Effector memory CD4-positive, alpha-beta T cell (primary cell): ENCODE data around the gene KLHDC4.
A peak's percentile ranks its signal among the peaks of the same experiment; 100 is the strongest.

Experiments used
- DNase-seq, 3 donors: peaks; one replicate each; pipeline ENCODE4 v3.0.0-alpha.2; 2020
- H3K27ac ChIP-seq: 2 replicates; pipeline ENCODE4 v1.7.0; 2013; ENCODE audit warnings: mild to moderate bottlenecking, low read length, moderate library complexity; ENCODE audit not compliant: insufficient read depth, poor library complexity, severe bottlenecking
- H3K27me3 ChIP-seq: replicated peaks from 2 replicates; pipeline ENCODE4 v1.7.0; 2013; ENCODE audit warnings: mild to moderate bottlenecking, low read length; ENCODE audit not compliant: insufficient read depth, control insufficient read depth, poor library complexity, severe bottlenecking
- H3K36me3 ChIP-seq: 2 replicates; pipeline ENCODE4 v1.7.0; 2013; ENCODE audit warnings: mild to moderate bottlenecking, low read length, moderate library complexity; ENCODE audit not compliant: control insufficient read depth, insufficient read depth
- H3K4me1 ChIP-seq: 2 replicates; pipeline ENCODE4 v1.7.0; 2013; ENCODE audit warnings: low read length, mild to moderate bottlenecking; ENCODE audit not compliant: control insufficient read depth, insufficient read depth, poor library complexity, severe bottlenecking
- H3K4me3 ChIP-seq: 2 replicates; pipeline ENCODE4 v1.7.0; 2013; ENCODE audit warnings: low read length, low read depth, mild to moderate bottlenecking; ENCODE audit not compliant: insufficient read depth, poor library complexity, severe bottlenecking
- H3K9me3 ChIP-seq: 2 replicates; pipeline ENCODE4 v1.7.0; 2013; ENCODE audit warnings: mild to moderate bottlenecking, low read length, moderate library complexity; ENCODE audit not compliant: control insufficient read depth

KLHDC4 gene

GRCh38 chr16:87702325-87702811, 63.4 kb downstream of the KLHDC4 start:
- peak overlapping the region; percentile 4 for H3K27ac ChIP-seq
- H3K4me3 ChIP-seq = no peak overlapping the region
- DNase-seq = no peak
- peaks cover 16% of the 10 kb centered on the region for H3K36me3 ChIP-seq
- H3K4me1 ChIP-seq = peaks cover 37% of the 10 kb centered on the region
- H3K27me3 ChIP-seq = no peaks in the 10 kb centered on the region
- H3K9me3 ChIP-seq = no peaks in the 10 kb centered on the region

- peaks cover 37% of the 10 kb centered on the region for H3K4me1 ChIP-seq
- no peaks in the 10 kb centered on the region for H3K9me3 ChIP-seq
- H3K36me3 ChIP-seq = peaks cover 8% of the 10 kb centered on the region
- no peak for DNase-seq
- H3K27ac ChIP-seq = peak overlapping the region; percentile 4
- H3K4me3 ChIP-seq = no peak overlapping the region
- no peaks in the 10 kb centered on the region for H3K27me3 ChIP-seq
Measured at GRCh38 chr16:87701505-87701921, 64.3 kb downstream of the KLHDC4 start.

- Histone ChIP-seq H3K36me3 (peaks cover 6% of the 10 kb centered on the region), H3K9me3 (no peaks in the 10 kb centered on the region), H3K27ac (peak overlapping the region; percentile 25), H3K4me3 (no peak overlapping the region), H3K4me1 (peaks cover 37% of the 10 kb centered on the region), H3K27me3 (no peaks in the 10 kb centered on the region)
- DNase-seq = no peak
Measured at GRCh38 chr16:87701078-87701460, 64.7 kb downstream of the KLHDC4 start.

DNA sequence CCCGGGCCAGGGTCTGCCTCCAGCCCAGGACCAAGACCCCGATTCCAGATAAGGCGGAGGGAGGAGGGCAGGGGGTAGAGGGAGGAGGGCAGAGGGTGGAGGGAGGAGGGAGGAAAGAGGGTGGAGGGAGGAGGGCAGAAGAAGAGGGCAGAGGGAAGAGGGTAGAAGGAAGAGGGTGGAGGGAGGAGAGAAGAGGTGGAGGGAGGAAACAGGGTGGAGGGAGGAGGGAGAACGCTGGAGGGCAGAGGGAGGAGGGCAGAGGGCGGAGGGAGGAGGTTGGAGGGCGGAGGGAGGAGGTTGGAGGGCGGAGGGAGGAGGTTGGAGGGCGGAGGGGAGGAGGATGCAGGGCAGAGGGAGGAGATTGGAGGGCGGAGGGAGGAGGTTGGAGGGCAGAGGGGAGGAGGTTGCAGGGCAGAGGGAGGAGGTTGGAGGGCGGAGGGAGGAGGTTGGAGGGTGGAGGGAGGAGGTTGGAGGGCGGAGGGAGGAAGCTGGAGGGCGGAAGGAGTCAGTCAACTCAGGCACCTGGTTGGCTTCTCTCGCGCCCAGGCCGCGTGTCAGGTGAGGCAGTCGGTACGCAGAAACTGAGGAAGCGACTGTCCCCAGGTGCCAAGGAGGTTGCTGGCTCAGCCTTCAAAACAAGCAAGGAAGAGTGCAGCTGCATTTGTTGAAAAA, 65.2 kb downstream of the KLHDC4 start:
- Histone ChIP-seq H3K36me3 (peaks cover 6% of the 10 kb centered on the region), H3K4me3 (no peak overlapping the region), H3K9me3 (no peaks in the 10 kb centered on the region), H3K27ac (peak overlapping the region; percentile 25), H3K4me1 (peaks cover 37% of the 10 kb centered on the region), H3K27me3 (no peaks in the 10 kb centered on the region)
- DNase-seq = no peak

GRCh38 chr16:87698676-87699199, 67.0 kb downstream of the KLHDC4 start:
- Histone ChIP-seq H3K4me3 (no peak overlapping the region), H3K27me3 (no peaks in the 10 kb centered on the region), H3K4me1 (peaks cover 35% of the 10 kb centered on the region), H3K36me3 (no peaks in the 10 kb centered on the region), H3K27ac (no peak overlapping the region), H3K9me3 (no peaks in the 10 kb centered on the region)
- no peak for DNase-seq

- Histone ChIP-seq H3K27me3 (no peaks in the 10 kb centered on the region), H3K36me3 (no peaks in the 10 kb centered on the region), H3K27ac (no peak overlapping the region), H3K4me3 (no peak overlapping the region), H3K9me3 (no peaks in the 10 kb centered on the region), H3K4me1 (peaks cover 30% of the 10 kb centered on the region)
- DNase-seq = no peak
Measured at GRCh38 chr16:87698241-87698640, 67.5 kb downstream of the KLHDC4 start.

DNA sequence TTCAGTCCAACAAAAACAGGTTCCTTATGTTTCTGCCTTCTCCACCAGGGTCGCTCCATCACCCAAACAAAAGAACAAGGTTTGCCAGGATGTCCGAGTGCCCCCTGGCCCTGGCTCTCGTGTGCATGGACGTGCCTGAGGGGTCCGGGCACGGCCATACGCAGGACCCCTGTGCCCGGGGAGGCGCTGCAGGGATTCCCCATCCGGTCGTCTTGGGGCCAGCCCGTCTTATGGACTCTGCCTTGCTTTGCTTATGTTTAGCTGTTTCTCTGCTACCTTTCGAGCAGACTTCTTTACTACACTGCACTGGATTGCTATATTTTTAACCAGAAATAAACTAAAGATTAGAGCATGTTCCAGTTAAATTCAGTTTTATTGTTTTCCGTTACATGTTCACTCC, 68.0 kb downstream of the KLHDC4 start:
- Histone ChIP-seq H3K9me3 (no peaks in the 10 kb centered on the region), H3K27ac (no peak overlapping the region), H3K4me3 (no peak overlapping the region), H3K4me1 (peaks cover 25% of the 10 kb centered on the region), H3K27me3 (no peaks in the 10 kb centered on the region), H3K36me3 (no peaks in the 10 kb centered on the region)
- no peak for DNase-seq

DNA sequence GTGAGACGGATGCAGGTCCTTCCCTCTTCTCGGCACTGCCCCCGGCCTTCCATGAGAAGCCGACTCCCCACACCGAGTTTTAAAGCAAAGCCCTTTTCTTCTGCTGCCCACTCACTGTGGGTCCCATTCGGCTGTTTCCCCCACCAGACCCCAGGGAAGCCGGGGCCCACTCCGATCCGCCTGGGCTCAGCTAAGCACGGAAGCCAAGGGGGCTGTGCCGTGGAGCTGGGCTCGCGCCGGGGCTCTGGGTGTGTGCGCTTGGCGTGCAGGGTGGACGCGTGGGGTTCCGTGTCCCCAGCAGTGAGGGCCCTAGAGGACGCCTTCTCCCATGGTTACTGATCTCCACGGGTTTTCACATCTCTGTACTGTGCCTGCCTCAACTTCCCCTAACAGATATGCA, 68.5 kb downstream of the KLHDC4 start:
- H3K27ac ChIP-seq = no peak overlapping the region
- no peaks in the 10 kb centered on the region for H3K9me3 ChIP-seq
- peaks cover 21% of the 10 kb centered on the region for H3K4me1 ChIP-seq
- no peaks in the 10 kb centered on the region for H3K27me3 ChIP-seq
- no peak for DNase-seq
- H3K36me3 ChIP-seq = no peaks in the 10 kb centered on the region
- no peak overlapping the region for H3K4me3 ChIP-seq

DNA sequence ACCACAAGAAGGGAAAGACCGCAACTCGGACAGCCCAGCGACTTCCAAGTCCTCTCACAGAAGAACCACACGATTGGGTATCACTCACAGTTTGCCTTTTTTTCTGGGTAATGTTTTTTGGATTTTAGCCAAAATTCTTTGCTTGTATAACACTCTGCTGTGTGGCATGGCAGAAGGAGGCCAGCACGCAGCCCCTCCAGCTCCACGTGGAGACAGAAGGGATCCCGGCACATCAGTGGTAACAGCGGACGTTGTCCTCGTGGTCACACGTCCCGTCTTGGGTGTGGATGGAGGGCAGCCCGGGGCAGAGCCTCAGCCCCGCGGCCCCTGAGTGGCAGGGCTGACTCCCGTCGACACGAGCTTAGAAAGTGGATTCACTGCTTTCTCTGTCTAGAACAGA, 69.1 kb downstream of the KLHDC4 start:
- H3K9me3 ChIP-seq = no peaks in the 10 kb centered on the region
- DNase-seq = no peak
- H3K4me1 ChIP-seq = peaks cover 16% of the 10 kb centered on the region
- H3K27me3 ChIP-seq = no peaks in the 10 kb centered on the region
- no peaks in the 10 kb centered on the region for H3K36me3 ChIP-seq
- no peak overlapping the region for H3K27ac ChIP-seq
- no peak overlapping the region for H3K4me3 ChIP-seq

DNA sequence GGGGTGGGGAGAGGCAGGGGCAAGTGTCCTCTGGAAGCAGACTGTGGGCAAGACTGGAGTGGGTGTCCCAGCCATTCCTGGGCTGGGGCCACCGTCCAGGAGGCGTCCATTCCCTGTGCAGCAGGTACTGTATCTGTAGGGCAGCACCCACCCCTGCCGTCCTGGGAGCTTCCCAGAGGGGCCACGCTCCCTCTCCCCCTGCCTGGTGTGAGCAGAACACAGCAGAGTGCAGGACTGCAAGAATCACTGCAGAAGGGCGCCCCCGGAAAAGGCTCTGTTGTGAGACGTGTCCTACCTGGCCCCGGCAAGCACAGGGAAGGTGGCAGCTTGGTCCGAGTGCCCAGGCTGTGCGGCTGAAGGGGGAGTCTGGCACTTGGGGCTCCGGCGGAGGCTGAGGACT, 70.3 kb downstream of the KLHDC4 start:
- H3K36me3 ChIP-seq = no peaks in the 10 kb centered on the region
- H3K27ac ChIP-seq = no peak overlapping the region
- H3K4me3 ChIP-seq = no peak overlapping the region
- DNase-seq = no peak
- H3K4me1 ChIP-seq = peaks cover 5% of the 10 kb centered on the region
- H3K27me3 ChIP-seq = no peaks in the 10 kb centered on the region
- H3K9me3 ChIP-seq = no peaks in the 10 kb centered on the region
